ENCODE results near the gene SP110.

Gene SP110

GRCh38 chr2:230202430-230203109 is 17.2 kb downstream of the SP110 start:
- no peak for DNase-seq (ENCODE audit: low read depth)
- no peaks in the 10 kb centered on the region for H3K9me3 ChIP-seq (ENCODE audit: control insufficient read depth, low read length)
- peaks cover 66% of the 10 kb centered on the region for H3K36me3 ChIP-seq (ENCODE audit: control insufficient read depth, insufficient read depth, low read length, severe bottlenecking)

GRCh38 chr2:230184727-230185578 is 34.8 kb downstream of the SP110 start:
- H3K9ac ChIP-seq (ENCODE audit: low read length) = no peak overlapping the region
- H3K4me3 ChIP-seq (ENCODE audit: low read length) = no peak overlapping the region
- H3K4me1 ChIP-seq (ENCODE audit: control insufficient read depth, insufficient read depth, low read length) = peaks cover 8% of the 10 kb centered on the region
- H3K36me3 ChIP-seq (ENCODE audit: control insufficient read depth, insufficient read depth, low read length, severe bottlenecking) = peaks cover 19% of the 10 kb centered on the region
- H3K9me3 ChIP-seq (ENCODE audit: control insufficient read depth, low read length) = no peaks in the 10 kb centered on the region
- no peaks in the 10 kb centered on the region for H3K27me3 ChIP-seq (replicated peaks; ENCODE audit: control insufficient read depth, insufficient read depth, low read length)
- no peak for DNase-seq (ENCODE audit: low read depth)

More at GRCh38 chr2:230202430-230203109, 17.2 kb downstream of the SP110 start:
- H3K27me3 ChIP-seq (replicated peaks; ENCODE audit: control insufficient read depth, insufficient read depth, low read length) = no peaks in the 10 kb centered on the region
- no peak overlapping the region for H3K9ac ChIP-seq (ENCODE audit: low read length)
- no peak overlapping the region for H3K4me3 ChIP-seq (ENCODE audit: low read length)
- peaks cover 4% of the 10 kb centered on the region for H3K4me1 ChIP-seq (ENCODE audit: control insufficient read depth, insufficient read depth, low read length)

- Histone ChIP-seq H3K36me3 (ENCODE audit: control insufficient read depth, insufficient read depth, low read length, severe bottlenecking) (peaks cover 36% of the 10 kb centered on the region), H3K4me1 (ENCODE audit: control insufficient read depth, insufficient read depth, low read length) (peaks cover 8% of the 10 kb centered on the region), H3K4me3 (ENCODE audit: low read length) (no peak overlapping the region), H3K9ac (ENCODE audit: low read length) (no peak overlapping the region), H3K9me3 (ENCODE audit: control insufficient read depth, low read length) (no peaks in the 10 kb centered on the region), H3K27me3 (replicated peaks; ENCODE audit: control insufficient read depth, insufficient read depth, low read length) (no peaks in the 10 kb centered on the region)
- no peak for DNase-seq (ENCODE audit: low read depth)
Observed at GRCh38 chr2:230181195-230181594, 38.6 kb downstream of the SP110 start.

GRCh38 chr2:230179907-230180306 is 39.9 kb downstream of the SP110 start:
- H3K9ac ChIP-seq (ENCODE audit: low read length) = no peak overlapping the region
- no peaks in the 10 kb centered on the region for H3K4me1 ChIP-seq (ENCODE audit: control insufficient read depth, insufficient read depth, low read length)
- H3K9me3 ChIP-seq (ENCODE audit: control insufficient read depth, low read length) = no peaks in the 10 kb centered on the region
- H3K27me3 ChIP-seq (replicated peaks; ENCODE audit: control insufficient read depth, insufficient read depth, low read length) = no peaks in the 10 kb centered on the region
- H3K36me3 ChIP-seq (ENCODE audit: control insufficient read depth, insufficient read depth, low read length, severe bottlenecking) = peaks cover 40% of the 10 kb centered on the region
- no peak for DNase-seq (ENCODE audit: low read depth)
- H3K4me3 ChIP-seq (ENCODE audit: low read length) = no peak overlapping the region

- Histone ChIP-seq H3K4me1 (ENCODE audit: control insufficient read depth, insufficient read depth, low read length) (no peaks in the 10 kb centered on the region), H3K4me3 (ENCODE audit: low read length) (no peak overlapping the region), H3K9me3 (ENCODE audit: control insufficient read depth, low read length) (no peaks in the 10 kb centered on the region), H3K27me3 (replicated peaks; ENCODE audit: control insufficient read depth, insufficient read depth, low read length) (no peaks in the 10 kb centered on the region), H3K36me3 (ENCODE audit: control insufficient read depth, insufficient read depth, low read length, severe bottlenecking) (peaks cover 40% of the 10 kb centered on the region), H3K9ac (ENCODE audit: low read length) (no peak overlapping the region)
- no peak for DNase-seq (ENCODE audit: low read depth)
Observed at GRCh38 chr2:230178546-230179485, 41.0 kb downstream of the SP110 start.

- Histone ChIP-seq H3K4me1 (ENCODE audit: control insufficient read depth, insufficient read depth, low read length) (no peaks in the 10 kb centered on the region), H3K9me3 (ENCODE audit: control insufficient read depth, low read length) (no peaks in the 10 kb centered on the region), H3K36me3 (ENCODE audit: control insufficient read depth, insufficient read depth, low read length, severe bottlenecking) (peaks cover 34% of the 10 kb centered on the region), H3K4me3 (ENCODE audit: low read length) (no peak overlapping the region), H3K27me3 (replicated peaks; ENCODE audit: control insufficient read depth, insufficient read depth, low read length) (no peaks in the 10 kb centered on the region), H3K9ac (ENCODE audit: low read length) (no peak overlapping the region)
- DNase-seq (ENCODE audit: low read depth) = no peak
Observed at GRCh38 chr2:230176996-230177395, 42.8 kb downstream of the SP110 start.

GRCh38 chr2:230174466-230174865 is 45.3 kb downstream of the SP110 start:
- Histone ChIP-seq H3K9me3 (ENCODE audit: control insufficient read depth, low read length) (no peaks in the 10 kb centered on the region), H3K9ac (ENCODE audit: low read length) (no peak overlapping the region), H3K27me3 (replicated peaks; ENCODE audit: control insufficient read depth, insufficient read depth, low read length) (no peaks in the 10 kb centered on the region), H3K36me3 (ENCODE audit: control insufficient read depth, insufficient read depth, low read length, severe bottlenecking) (peaks cover 27% of the 10 kb centered on the region), H3K4me1 (ENCODE audit: control insufficient read depth, insufficient read depth, low read length) (no peaks in the 10 kb centered on the region), H3K4me3 (ENCODE audit: low read length) (no peak overlapping the region)
- DNase-seq (ENCODE audit: low read depth) = no peak

- no peak for DNase-seq (ENCODE audit: low read depth)
- Histone ChIP-seq H3K9me3 (ENCODE audit: control insufficient read depth, low read length) (no peaks in the 10 kb centered on the region), H3K4me1 (ENCODE audit: control insufficient read depth, insufficient read depth, low read length) (no peaks in the 10 kb centered on the region), H3K4me3 (ENCODE audit: low read length) (no peak overlapping the region), H3K9ac (ENCODE audit: low read length) (no peak overlapping the region), H3K36me3 (ENCODE audit: control insufficient read depth, insufficient read depth, low read length, severe bottlenecking) (peaks cover 25% of the 10 kb centered on the region), H3K27me3 (replicated peaks; ENCODE audit: control insufficient read depth, insufficient read depth, low read length) (no peaks in the 10 kb centered on the region)
Observed at GRCh38 chr2:230172852-230173251, 46.9 kb downstream of the SP110 start.

GRCh38 chr2:230172156-230172555 is 47.6 kb downstream of the SP110 start:
- Histone ChIP-seq H3K4me3 (ENCODE audit: low read length) (no peak overlapping the region), H3K4me1 (ENCODE audit: control insufficient read depth, insufficient read depth, low read length) (no peaks in the 10 kb centered on the region), H3K9me3 (ENCODE audit: control insufficient read depth, low read length) (no peaks in the 10 kb centered on the region), H3K27me3 (replicated peaks; ENCODE audit: control insufficient read depth, insufficient read depth, low read length) (no peaks in the 10 kb centered on the region), H3K36me3 (ENCODE audit: control insufficient read depth, insufficient read depth, low read length, severe bottlenecking) (peaks cover 24% of the 10 kb centered on the region), H3K9ac (ENCODE audit: low read length) (no peak overlapping the region)
- no peak for DNase-seq (ENCODE audit: low read depth)

- no peak for DNase-seq (ENCODE audit: low read depth)
- H3K4me3 ChIP-seq (ENCODE audit: low read length) = no peak overlapping the region
Observed at GRCh38 chr2:230170532-230170931, 49.3 kb downstream of the SP110 start.

More at GRCh38 chr2:230170532-230170931, 49.3 kb downstream of the SP110 start:
- H3K9ac ChIP-seq (ENCODE audit: low read length) = no peak overlapping the region
- H3K4me1 ChIP-seq (ENCODE audit: control insufficient read depth, insufficient read depth, low read length) = no peaks in the 10 kb centered on the region
- H3K9me3 ChIP-seq (ENCODE audit: control insufficient read depth, low read length) = no peaks in the 10 kb centered on the region
- peaks cover 16% of the 10 kb centered on the region for H3K36me3 ChIP-seq (ENCODE audit: control insufficient read depth, insufficient read depth, low read length, severe bottlenecking)
- no peaks in the 10 kb centered on the region for H3K27me3 ChIP-seq (replicated peaks; ENCODE audit: control insufficient read depth, insufficient read depth, low read length)
